ENCODE results near the gene PRKAR2B.

PRKAR2B gene

GRCh38 chr7:107158028-107158427 is 113.5 kb downstream of the PRKAR2B start:
- DNase-seq (ENCODE audit: low read depth in 2 of 2), result no peak

DNA sequence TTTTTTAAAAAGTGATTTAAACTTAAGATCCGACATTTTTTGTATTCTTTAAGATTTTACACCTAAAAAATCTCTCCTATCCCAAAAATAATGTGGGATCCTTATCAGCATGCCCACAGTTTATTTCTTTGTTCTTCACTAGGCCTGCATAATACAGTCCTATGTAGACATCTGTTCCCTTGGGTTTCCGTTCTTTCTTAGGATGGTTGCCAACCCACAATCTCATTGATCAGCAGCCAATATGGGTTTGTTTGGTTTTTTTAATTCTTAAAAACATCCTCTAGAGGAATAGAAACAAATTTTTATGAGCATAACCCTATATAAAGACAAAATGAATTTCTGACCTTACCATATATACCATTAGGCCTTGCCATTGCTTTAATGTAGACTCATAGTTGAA is 115.9 kb downstream of the PRKAR2B start:
- no peak for DNase-seq (ENCODE audit: low read depth in 2 of 2)

DNA sequence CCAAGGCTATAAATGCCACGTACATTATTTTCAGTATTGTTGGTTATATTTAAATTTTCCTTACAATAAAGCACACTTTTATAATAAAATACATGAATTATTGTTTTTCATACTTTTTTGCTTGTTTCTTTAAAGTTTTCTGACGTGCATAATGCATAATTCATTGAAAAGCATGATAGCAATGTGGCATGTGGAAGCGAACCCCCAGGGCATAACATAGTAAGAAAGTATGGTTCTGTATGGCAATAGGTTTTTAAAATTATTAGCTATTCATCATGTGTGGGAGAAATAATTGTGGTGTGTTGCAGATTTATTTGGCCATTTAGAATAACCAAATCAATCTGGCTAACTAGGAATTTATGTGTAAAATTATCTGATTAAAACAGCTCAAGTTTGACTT is 116.9 kb downstream of the PRKAR2B start:
- no peak for DNase-seq (ENCODE audit: low read depth in 2 of 2)

- DNase-seq (ENCODE audit: low read depth in 2 of 2), result no peak
Observed at GRCh38 chr7:107162475-107162874, 118.0 kb downstream of the PRKAR2B start.

DNA sequence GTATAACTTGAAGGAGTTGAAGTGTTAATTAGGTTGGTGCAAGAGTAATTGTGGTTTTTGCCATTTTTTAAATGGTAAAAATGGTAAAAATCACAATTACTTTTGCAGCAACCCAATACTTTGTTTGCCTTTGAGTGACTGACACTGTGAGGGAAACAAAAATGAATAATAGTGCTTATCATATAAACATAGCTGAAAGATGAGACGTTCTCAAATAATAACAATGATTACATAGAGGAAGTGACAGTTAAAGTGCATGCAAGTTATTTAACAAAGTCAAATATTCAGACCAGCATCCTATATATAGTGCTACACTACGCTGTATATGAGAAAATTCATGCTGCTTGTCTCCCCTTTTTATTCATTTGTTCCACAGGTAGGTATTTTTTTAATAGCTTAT is 119.6 kb downstream of the PRKAR2B start:
- DNase-seq (ENCODE audit: low read depth in 2 of 2), result no peak

DNA sequence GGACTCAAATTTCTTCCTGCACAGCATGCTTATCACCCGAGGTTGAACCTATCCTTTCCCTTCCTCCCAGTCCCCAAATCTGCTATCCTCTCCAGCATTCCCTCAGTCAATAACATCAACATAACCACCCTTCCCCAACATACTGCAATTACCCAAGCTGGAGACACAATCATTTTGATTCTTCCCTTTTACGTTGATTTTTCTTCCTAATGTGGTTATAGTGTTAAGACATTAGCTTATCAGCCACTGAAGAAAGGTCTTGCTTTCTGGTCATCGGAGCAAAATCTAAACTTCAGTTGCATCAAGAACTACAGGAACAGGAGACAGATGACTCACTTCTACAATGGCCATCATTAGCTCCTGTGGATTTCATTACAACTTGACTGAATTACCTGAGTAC is 120.8 kb downstream of the PRKAR2B start:
- DNase-seq (ENCODE audit: low read depth in 2 of 2), result no peak

GRCh38 chr7:107166736-107167426 is 122.4 kb downstream of the PRKAR2B start:
- no peak for DNase-seq (ENCODE audit: low read depth in 2 of 2)

- DNase-seq (ENCODE audit: low read depth in 2 of 2), result peak in 1 of 2 donors; percentile 39
Observed at GRCh38 chr7:107167483-107168232, 123.2 kb downstream of the PRKAR2B start.

- peak; percentile 94 for DNase-seq (ENCODE audit: low read depth in 2 of 2)
Observed at GRCh38 chr7:107168233-107169119, 124.0 kb downstream of the PRKAR2B start, which contains the start of gene HBP1. Gene HBP1, plus strand, starts transcription at chr7:107169003. Its CDS starts 10,891 bp downstream, at chr7:107179894.

GRCh38 chr7:107169120-107170050 is 124.9 kb downstream of the PRKAR2B start:
- peak; percentile 53 to 55 for DNase-seq (ENCODE audit: low read depth in 2 of 2)

DNA sequence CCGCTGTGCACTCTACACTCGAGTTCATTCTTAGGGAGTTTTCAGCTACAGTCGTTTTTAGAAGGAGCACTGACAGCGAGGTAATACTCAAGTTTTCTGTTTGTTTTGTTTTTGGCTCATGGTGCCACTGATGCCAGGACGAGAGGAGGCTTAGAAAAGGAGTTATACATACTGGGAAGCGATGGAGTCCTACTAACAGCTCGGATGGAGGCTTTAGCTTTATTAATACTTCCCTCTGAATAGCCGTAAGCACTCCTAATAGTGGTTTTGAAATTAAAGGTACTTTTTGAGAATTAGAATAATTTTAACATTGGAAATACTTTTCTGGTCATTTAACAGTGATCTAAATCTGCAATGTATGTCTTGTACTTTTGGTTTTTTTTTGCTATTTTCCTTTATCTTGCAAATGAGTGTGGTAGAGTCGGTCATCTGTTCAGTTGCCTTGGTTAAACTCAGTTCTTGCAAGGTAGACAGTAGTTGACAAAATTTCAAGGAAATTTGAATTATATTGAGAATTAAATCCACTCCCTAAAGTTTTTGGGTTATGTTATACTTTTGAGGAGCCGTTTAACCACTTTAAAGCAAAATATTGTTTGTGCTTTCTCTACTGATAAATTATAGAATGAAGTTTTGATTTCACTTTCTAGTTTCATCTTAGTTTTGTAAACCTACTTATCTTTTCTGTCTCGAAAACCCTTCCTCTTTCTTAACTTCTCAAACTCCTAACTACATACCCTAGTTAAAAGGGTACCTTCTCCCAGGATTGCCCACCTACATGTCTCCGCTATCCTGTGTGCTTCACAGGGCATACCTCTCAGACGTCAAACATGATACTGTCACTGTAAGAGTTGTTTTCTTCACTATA is 125.8 kb downstream of the PRKAR2B start:
- no peak for DNase-seq (ENCODE audit: low read depth in 2 of 2)

DNA sequence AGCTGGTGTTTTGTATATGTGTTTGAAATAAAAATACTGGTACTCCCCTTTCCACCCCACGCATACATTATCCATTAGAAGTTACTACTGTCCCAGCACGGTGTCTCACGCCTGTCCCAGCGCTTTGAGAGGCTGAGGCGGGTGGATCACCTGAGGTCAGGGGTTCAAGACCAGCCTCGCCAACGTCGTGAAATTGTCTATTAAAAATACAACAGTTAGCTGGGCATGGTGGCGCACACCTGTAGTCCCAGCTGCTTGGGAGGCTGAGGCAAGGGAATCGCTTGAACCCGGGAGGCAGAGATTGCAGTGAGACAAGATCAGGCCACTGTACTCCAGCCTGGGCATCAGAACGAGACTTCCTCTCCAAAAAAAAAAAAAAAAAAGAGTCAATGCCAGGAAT is 127.0 kb downstream of the PRKAR2B start:
- no peak for DNase-seq (ENCODE audit: low read depth in 2 of 2)

- no peak for DNase-seq (ENCODE audit: low read depth in 2 of 2)
Observed at GRCh38 chr7:107172276-107173032, 127.9 kb downstream of the PRKAR2B start.

- no peak for DNase-seq (ENCODE audit: low read depth in 2 of 2)
Observed at GRCh38 chr7:107173191-107173590, 128.7 kb downstream of the PRKAR2B start.

DNA sequence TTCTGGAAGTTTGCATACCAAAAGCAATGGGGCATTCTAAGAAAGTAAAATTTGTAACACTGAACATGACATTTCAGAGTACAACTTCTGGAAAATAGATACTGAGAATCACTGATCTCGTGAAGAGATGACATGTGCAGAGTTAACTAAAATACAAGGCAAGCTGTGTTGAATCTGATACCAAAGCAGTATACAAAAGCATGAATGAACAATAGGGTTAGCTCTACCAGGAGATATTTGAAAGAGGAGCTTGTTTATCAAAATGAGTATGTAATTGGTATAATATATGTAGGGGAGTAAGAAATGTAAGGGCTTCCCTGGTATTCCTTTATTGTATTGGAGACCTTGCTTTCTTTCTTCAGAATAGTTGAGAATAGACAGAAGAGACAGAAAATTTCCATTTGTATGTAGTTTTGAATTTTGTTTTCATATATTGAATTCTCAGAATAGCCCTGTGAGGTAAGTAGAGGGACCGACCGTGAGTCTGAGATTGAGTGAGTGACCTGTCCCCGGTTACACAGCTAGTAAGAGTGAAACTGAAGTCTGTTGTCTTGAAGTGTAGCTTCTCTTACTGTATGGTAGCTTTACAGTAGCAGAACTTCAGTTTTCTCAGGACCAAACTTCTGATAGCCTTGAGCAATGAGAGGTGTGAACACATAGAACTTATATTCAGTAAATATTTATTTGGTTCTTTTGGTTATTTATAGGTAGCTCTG is 129.3 kb downstream of the PRKAR2B start:
- no peak for DNase-seq (ENCODE audit: low read depth in 2 of 2)

- DNase-seq (ENCODE audit: low read depth in 2 of 2), result no peak
Observed at GRCh38 chr7:107179326-107180164, 135.0 kb downstream of the PRKAR2B start.

- peak; percentile 13 to 52 for DNase-seq (ENCODE audit: low read depth in 2 of 2)
Observed at GRCh38 chr7:107180378-107180777, 135.9 kb downstream of the PRKAR2B start.

DNA sequence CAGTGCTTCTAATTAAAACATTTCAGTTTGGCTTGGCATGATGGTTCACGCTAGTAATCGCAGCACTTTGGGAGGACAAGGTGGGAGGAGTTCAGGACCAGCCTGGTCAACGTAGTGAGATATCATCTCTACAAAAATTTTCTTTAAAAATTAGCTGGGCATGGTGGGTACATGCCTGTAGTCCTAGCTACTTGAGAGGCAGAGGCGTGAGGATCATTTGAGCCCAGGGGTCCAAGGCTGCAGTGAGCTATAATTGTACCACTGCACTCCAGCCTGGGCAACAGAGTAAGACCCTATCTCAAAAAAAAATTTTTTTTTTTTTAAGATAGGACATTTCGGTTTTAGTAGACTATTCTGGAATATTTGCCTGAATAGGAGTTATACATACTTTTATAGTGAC is 136.7 kb downstream of the PRKAR2B start:
- no peak for DNase-seq (ENCODE audit: low read depth in 2 of 2)

All from stimulated activated CD4-positive, alpha-beta T cell treated with anti-CD3 and anti-CD28 coated beads, Interleukin-1b, Interleukin-23, amount 100 ng/mL, for 1 hour (primary cell).